GM23338 (cell line): ENCODE results near the gene SMG7. TPM values are rescaled to one million over a fixed set of nuclear protein-coding genes. Genes with fewer than 3 reads are reported as not detected.

Experiments used
- ATAC-seq: fragments of 200-7000 bp; cut with Tn5 transposase; 3 replicates; pipeline ENCODE4 v1.9.1; 2020
- DNase-seq: peaks from one replicate; pipeline ENCODE4 v3.0.0-alpha.2; 2015; ENCODE audit warnings: low spot score
- H2AFZ ChIP-seq: fragments of 200-600 bp; sonication (generic); 2 replicates; pipeline ENCODE4 v1.8.0; 2016; ENCODE audit warnings: antibody characterized with exemption, mild to moderate bottlenecking, moderate library complexity
- H3F3A ChIP-seq: fragments of 200-600 bp; sonication (generic); replicated peaks from 2 replicates; pipeline ENCODE4 v1.8.0; 2017; ENCODE audit warnings: antibody characterized with exemption, mixed run types, low read depth
- H3K27ac ChIP-seq: fragments of 200-600 bp; sonication (generic); 2 replicates; pipeline ENCODE4 v1.6.1; 2016; ENCODE audit warnings: low read depth
- H3K27me3 ChIP-seq: fragments of 200-600 bp; sonication (generic); 2 replicates; pipeline ENCODE4 v1.8.0; 2016; ENCODE audit warnings: mild to moderate bottlenecking, mixed run types, moderate library complexity; ENCODE audit not compliant: insufficient read depth
- H3K36me3 ChIP-seq: fragments of 200-600 bp; sonication (generic); 2 replicates; pipeline ENCODE4 v1.8.0; 2016; ENCODE audit warnings: mild to moderate bottlenecking; ENCODE audit not compliant: insufficient read depth
- H3K4me1 ChIP-seq: fragments of 200-600 bp; sonication (generic); 2 replicates; pipeline ENCODE4 v1.8.0; 2016; ENCODE audit warnings: mild to moderate bottlenecking, moderate library complexity; ENCODE audit not compliant: insufficient read depth
- H3K4me2 ChIP-seq: fragments of 200-600 bp; sonication (generic); 2 replicates; pipeline ENCODE4 v1.7.1; 2017; ENCODE audit warnings: mixed run types
- H3K4me3 ChIP-seq: fragments of 200-600 bp; sonication (generic); 2 replicates; pipeline ENCODE4 v1.6.1; 2016; ENCODE audit warnings: mixed run types
- H3K79me2 ChIP-seq: fragments of 200-600 bp; sonication (generic); replicated peaks from 2 replicates; pipeline ENCODE4 v1.8.0; 2017; ENCODE audit warnings: mild to moderate bottlenecking; ENCODE audit not compliant: insufficient read depth
- H3K9me2 ChIP-seq: fragments of 200-600 bp; sonication (generic); 2 replicates; pipeline ENCODE4 v1.8.0; 2017; ENCODE audit not compliant: insufficient read depth
- H4K20me1 ChIP-seq: fragments of 200-600 bp; sonication (generic); replicated peaks from 2 replicates; pipeline ENCODE4 v1.8.0; 2017; ENCODE audit warnings: mild to moderate bottlenecking; ENCODE audit not compliant: insufficient read depth
- H3K27ac Mint-ChIP-seq: 2 replicates; pipeline ENCODE4 v1.8.0; 2020; ENCODE audit warnings: inconsistent platforms, mild to moderate bottlenecking, moderate library complexity, mixed read lengths
- H3K27me3 Mint-ChIP-seq: 3 replicates; pipeline ENCODE4 v1.8.0; 2022; ENCODE audit warnings: low read depth, mild to moderate bottlenecking, moderate library complexity, mixed read lengths, inconsistent platforms; ENCODE audit not compliant: insufficient read depth, poor library complexity
- H3K36me3 Mint-ChIP-seq: 3 replicates; pipeline ENCODE4 v1.8.0; 2021; ENCODE audit warnings: low read depth, mild to moderate bottlenecking, inconsistent platforms, moderate library complexity, mixed read lengths
- H3K4me1 Mint-ChIP-seq: 3 replicates; pipeline ENCODE4 v1.8.0; 2020; ENCODE audit warnings: mild to moderate bottlenecking, inconsistent platforms, mixed read lengths
- H3K4me3 Mint-ChIP-seq: 3 replicates; pipeline ENCODE4 v1.8.0; 2021; ENCODE audit warnings: moderate library complexity, mild to moderate bottlenecking, inconsistent platforms, mixed read lengths
- H3K9me3 Mint-ChIP-seq: 3 replicates; pipeline ENCODE4 v1.8.0; 2020; ENCODE audit warnings: moderate library complexity, mild to moderate bottlenecking, inconsistent platforms, mixed read lengths
- CREB1 ChIP-seq: fragments of 250-450 bp; sonication (Bioruptor Pico); IDR thresholded peaks from 2 replicates; pipeline ENCODE4 v1.5.0; 2020; ENCODE audit warnings: low read depth, mild to moderate bottlenecking, moderate library complexity
- EZH2 ChIP-seq: fragments of 200-600 bp; sonication (generic); IDR thresholded peaks from one replicate; pipeline ENCODE4 v1.8.0; 2017; ENCODE audit warnings: antibody characterized with exemption, mild to moderate bottlenecking, low read depth; ENCODE audit not compliant: unreplicated experiment
- EZH2phosphoT487 ChIP-seq: fragments of 200-600 bp; sonication (generic); IDR thresholded peaks from one replicate; pipeline ENCODE4 v1.8.1; 2018; ENCODE audit warnings: antibody characterized with exemption; ENCODE audit not compliant: unreplicated experiment
- JUNB ChIP-seq: IDR thresholded peaks from one replicate; pipeline ENCODE4 v1.6.1; 2016; ENCODE audit warnings: antibody characterized with exemption; ENCODE audit not compliant: unreplicated experiment
- NANOG ChIP-seq: IDR thresholded peaks from 2 replicates; pipeline ENCODE4 v1.6.1; 2016; ENCODE audit warnings: antibody characterized with exemption, borderline replicate concordance
- POLR2AphosphoS5 ChIP-seq: IDR thresholded peaks from 2 replicates; pipeline ENCODE4 v1.6.1; 2016; ENCODE audit warnings: antibody characterized with exemption, low read depth
- STAT1 ChIP-seq: IDR thresholded peaks from one replicate; pipeline ENCODE4 v1.6.1; 2016; ENCODE audit warnings: antibody characterized with exemption; ENCODE audit not compliant: unreplicated experiment
- ZNF331 ChIP-seq: fragments of 250-450 bp; sonication (Bioruptor Pico); IDR thresholded peaks from 2 replicates; pipeline ENCODE4 v1.5.0; 2020; ENCODE audit warnings: low read depth, mild to moderate bottlenecking, moderate library complexity
- ZNF462 ChIP-seq: fragments of 250-450 bp; sonication (Bioruptor Pico); IDR thresholded peaks from 2 replicates; pipeline ENCODE4 v1.5.0; 2020; ENCODE audit warnings: mild to moderate bottlenecking, moderate library complexity
- polyA plus RNA-seq: library from polyadenylated mRNA; unstranded; fragments of >200 nt; fragmentation: Nextera tagmentation; extraction: Ambion mirVana; gene quantifications from 2 replicates; pipeline ENCODE4 v1.2.1, GENCODE V29; 2016
- total RNA-seq: library from RNA; depleted of rRNA; stranded (reverse); fragments of >200 nt; shearing (Covaris generic); gene quantifications from 2 replicates; pipeline ENCODE4 v1.2.3, GENCODE V29; 2014
- TF ChIP-seq, protein P1 (sequence below), 2 experiments: fragments of 200-600 bp in 1 of 2; sonication (generic) in 1 of 2; conservative IDR thresholded peaks; 2 replicates each; pipeline versions ENCODE4 v1.5.1 to v1.6.1; 2016 to 2017; ENCODE audit warnings: antibody characterized with exemption in 2 of 2, low read depth in 2 of 2, mild to moderate bottlenecking in 2 of 2, moderate library complexity in 1 of 2
- TF ChIP-seq, protein P2 (sequence below): IDR thresholded peaks from one replicate; pipeline ENCODE4 v1.6.1; 2018; ENCODE audit warnings: antibody characterized with exemption; ENCODE audit not compliant: unreplicated experiment
- TF ChIP-seq, protein P3 (sequence below): IDR thresholded peaks from 2 replicates; pipeline ENCODE4 v1.6.1; 2016; ENCODE audit warnings: antibody characterized with exemption

Gene SMG7
- total and polyA plus RNA-seq, 2 experiments from 2014 or later = 33.0 to 79.4 TPM

- TF ChIP-seq ZNF331 (CRISPR knock-in tag) (no peak), JUNB (no peak), NANOG (no peak), EZH2phosphoT487 (no peak), POLR2AphosphoS5 (no peak), STAT1 (no peak), CREB1 (CRISPR knock-in tag) (no peak), EZH2 (no peak)
- TF ChIP-seq, protein P1, sequence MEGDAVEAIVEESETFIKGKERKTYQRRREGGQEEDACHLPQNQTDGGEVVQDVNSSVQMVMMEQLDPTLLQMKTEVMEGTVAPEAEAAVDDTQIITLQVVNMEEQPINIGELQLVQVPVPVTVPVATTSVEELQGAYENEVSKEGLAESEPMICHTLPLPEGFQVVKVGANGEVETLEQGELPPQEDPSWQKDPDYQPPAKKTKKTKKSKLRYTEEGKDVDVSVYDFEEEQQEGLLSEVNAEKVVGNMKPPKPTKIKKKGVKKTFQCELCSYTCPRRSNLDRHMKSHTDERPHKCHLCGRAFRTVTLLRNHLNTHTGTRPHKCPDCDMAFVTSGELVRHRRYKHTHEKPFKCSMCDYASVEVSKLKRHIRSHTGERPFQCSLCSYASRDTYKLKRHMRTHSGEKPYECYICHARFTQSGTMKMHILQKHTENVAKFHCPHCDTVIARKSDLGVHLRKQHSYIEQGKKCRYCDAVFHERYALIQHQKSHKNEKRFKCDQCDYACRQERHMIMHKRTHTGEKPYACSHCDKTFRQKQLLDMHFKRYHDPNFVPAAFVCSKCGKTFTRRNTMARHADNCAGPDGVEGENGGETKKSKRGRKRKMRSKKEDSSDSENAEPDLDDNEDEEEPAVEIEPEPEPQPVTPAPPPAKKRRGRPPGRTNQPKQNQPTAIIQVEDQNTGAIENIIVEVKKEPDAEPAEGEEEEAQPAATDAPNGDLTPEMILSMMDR (conservative IDR thresholded peaks at IDR 0.05; ENCODE audit: low read depth in 2 of 2) = no peak
- TF ChIP-seq, protein P2, sequence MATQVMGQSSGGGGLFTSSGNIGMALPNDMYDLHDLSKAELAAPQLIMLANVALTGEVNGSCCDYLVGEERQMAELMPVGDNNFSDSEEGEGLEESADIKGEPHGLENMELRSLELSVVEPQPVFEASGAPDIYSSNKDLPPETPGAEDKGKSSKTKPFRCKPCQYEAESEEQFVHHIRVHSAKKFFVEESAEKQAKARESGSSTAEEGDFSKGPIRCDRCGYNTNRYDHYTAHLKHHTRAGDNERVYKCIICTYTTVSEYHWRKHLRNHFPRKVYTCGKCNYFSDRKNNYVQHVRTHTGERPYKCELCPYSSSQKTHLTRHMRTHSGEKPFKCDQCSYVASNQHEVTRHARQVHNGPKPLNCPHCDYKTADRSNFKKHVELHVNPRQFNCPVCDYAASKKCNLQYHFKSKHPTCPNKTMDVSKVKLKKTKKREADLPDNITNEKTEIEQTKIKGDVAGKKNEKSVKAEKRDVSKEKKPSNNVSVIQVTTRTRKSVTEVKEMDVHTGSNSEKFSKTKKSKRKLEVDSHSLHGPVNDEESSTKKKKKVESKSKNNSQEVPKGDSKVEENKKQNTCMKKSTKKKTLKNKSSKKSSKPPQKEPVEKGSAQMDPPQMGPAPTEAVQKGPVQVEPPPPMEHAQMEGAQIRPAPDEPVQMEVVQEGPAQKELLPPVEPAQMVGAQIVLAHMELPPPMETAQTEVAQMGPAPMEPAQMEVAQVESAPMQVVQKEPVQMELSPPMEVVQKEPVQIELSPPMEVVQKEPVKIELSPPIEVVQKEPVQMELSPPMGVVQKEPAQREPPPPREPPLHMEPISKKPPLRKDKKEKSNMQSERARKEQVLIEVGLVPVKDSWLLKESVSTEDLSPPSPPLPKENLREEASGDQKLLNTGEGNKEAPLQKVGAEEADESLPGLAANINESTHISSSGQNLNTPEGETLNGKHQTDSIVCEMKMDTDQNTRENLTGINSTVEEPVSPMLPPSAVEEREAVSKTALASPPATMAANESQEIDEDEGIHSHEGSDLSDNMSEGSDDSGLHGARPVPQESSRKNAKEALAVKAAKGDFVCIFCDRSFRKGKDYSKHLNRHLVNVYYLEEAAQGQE = no peak
Measured at GRCh38 chr1:183553331-183553730, 81.0 kb downstream of the SMG7 start (continued).

DNA sequence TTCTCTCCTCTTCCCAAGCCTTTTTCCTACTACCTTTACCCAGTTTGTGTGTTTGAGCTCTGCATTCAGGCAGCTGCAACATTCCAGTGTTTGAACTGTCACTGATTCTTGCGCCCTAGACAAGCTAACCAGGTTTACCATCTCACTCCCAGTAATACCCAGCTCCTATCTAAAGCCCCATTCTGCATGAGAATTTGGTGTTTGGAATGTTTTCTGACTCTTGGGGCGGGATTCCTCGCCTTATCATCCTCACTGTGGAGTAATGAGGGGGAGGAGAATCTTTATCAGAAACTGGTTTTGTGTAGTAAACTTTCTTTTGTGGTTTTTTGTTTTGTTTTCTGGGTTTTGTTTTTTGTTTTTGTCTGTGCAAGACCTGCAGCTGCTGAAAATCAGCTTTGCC, 81.5 kb downstream of the SMG7 start:
- DNase-seq (peak; percentile 32), ATAC-seq (peak; percentile 39; the same call in 2 of the 3 replicates)
- H3K27ac ChIP-seq = 0 out of 2 replicates have a peak overlapping the region, but pooled peaks have one; percentile 17
- no peaks in the 10 kb centered on the region for H3K27me3 ChIP-seq
- peaks cover 39% of the 10 kb centered on the region for H3K36me3 ChIP-seq
- no peak overlapping the region for H3K4me3 Mint-ChIP-seq
- no peak overlapping the region for H3K4me3 ChIP-seq
- H3F3A ChIP-seq = no peaks in the 10 kb centered on the region; the same call in 1 of the 2 replicates
- peaks cover 4% of the 10 kb centered on the region for H3K27me3 Mint-ChIP-seq
- no peak overlapping the region for H2AFZ ChIP-seq
- peaks cover 40% of the 10 kb centered on the region for H3K36me3 Mint-ChIP-seq
- H3K4me1 ChIP-seq = no peaks in the 10 kb centered on the region; the same call in 1 of the 2 replicates
- H3K4me1 Mint-ChIP-seq = peaks cover 5% of the 10 kb centered on the region; the same call in 1 of the 3 replicates
- H3K9me3 Mint-ChIP-seq = no peaks in the 10 kb centered on the region
- H4K20me1 ChIP-seq = no peaks in the 10 kb centered on the region; the same call in 1 of the 2 replicates
- 0 out of 2 replicates have a peak overlapping the region, but pooled peaks have one; percentile 32 for H3K27ac Mint-ChIP-seq
- no peak overlapping the region for H3K4me2 ChIP-seq
- H3K79me2 ChIP-seq = no peaks in the 10 kb centered on the region
- H3K9me2 ChIP-seq = no peaks in the 10 kb centered on the region
- TF ChIP-seq ZNF462 (CRISPR knock-in tag) (no peak), NANOG (no peak), EZH2 (no peak)
- TF ChIP-seq, protein P3, sequence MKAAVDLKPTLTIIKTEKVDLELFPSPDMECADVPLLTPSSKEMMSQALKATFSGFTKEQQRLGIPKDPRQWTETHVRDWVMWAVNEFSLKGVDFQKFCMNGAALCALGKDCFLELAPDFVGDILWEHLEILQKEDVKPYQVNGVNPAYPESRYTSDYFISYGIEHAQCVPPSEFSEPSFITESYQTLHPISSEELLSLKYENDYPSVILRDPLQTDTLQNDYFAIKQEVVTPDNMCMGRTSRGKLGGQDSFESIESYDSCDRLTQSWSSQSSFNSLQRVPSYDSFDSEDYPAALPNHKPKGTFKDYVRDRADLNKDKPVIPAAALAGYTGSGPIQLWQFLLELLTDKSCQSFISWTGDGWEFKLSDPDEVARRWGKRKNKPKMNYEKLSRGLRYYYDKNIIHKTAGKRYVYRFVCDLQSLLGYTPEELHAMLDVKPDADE = no peak
